HL-60 (cell line): Measurements from ENCODE around the gene PKP3.

ENCODE experiments used
- CTCF ChIP-seq: IDR thresholded peaks from one replicate; pipeline ENCODE4 v1.5.1; 2011; ENCODE audit warnings: low read length, control low read depth, inconsistent platforms; ENCODE audit not compliant: insufficient read depth
- GABPA ChIP-seq: IDR thresholded peaks from 2 replicates; pipeline ENCODE4 v1.6.1; 2012; ENCODE audit warnings: low read depth
- POLR2AphosphoS5 ChIP-seq: IDR thresholded peaks from 2 replicates; pipeline ENCODE4 v1.6.1; 2012; ENCODE audit warnings: low read depth

DNA sequence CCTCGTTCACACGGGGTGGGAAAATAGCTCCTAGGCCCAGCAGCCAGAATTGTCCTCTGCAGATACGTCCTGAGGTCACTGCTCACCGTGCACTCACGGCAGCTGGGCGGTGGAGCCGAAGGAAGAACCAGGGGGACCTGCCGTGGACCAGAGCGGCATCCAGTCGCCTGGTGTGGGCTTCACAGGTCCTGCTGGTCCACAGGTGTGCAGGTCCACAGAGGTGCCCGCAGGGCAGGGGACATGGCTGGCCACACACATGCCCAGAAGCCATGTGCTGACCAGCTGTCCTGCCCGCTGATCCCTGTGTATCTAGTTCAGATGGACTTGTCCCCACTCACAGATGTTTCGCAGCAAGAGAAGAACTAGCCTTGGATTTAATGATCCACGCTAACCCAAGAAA lies 10.6 kb upstream of the PKP3 start:
- TF ChIP-seq CTCF (no peak), POLR2AphosphoS5 (no peak), GABPA (no peak)
